Inflammatory macrophage treated with lipopolysaccharide for 4 hours (primary cell): Measurements from ENCODE around the gene C2.
"Not testable (repeated sequence)": the region's sequence is repeated elsewhere in the genome, so short reads cannot be mapped to it uniquely, and the experiment has no call there.

ENCODE experiments used
- DNase-seq: peaks from one replicate; pipeline ENCODE4 v3.0.0-alpha.2; 2020

The C2 gene

GRCh38 chr6:31961616-31962015, 34.1 kb downstream of the C2 start:
- DNase-seq: no peak

- no peak for DNase-seq
Observed at GRCh38 chr6:31963921-31964320, 36.4 kb downstream of the C2 start.

GRCh38 chr6:31965700-31966099, 38.2 kb downstream of the C2 start:
- no peak for DNase-seq

GRCh38 chr6:31966506-31966905, 39.0 kb downstream of the C2 start:
- no peak for DNase-seq

GRCh38 chr6:31966997-31967925, 39.7 kb downstream of the C2 start:
- DNase-seq: no peak

GRCh38 chr6:31967926-31968320, 40.4 kb downstream of the C2 start:
- DNase-seq: no peak

- DNase-seq: no peak
Observed at GRCh38 chr6:31968326-31968725, 40.8 kb downstream of the C2 start.

GRCh38 chr6:31968791-31969711, 41.5 kb downstream of the C2 start:
- DNase-seq: no peak

- DNase-seq: no peak
Observed at GRCh38 chr6:31969712-31970603, 42.4 kb downstream of the C2 start.

GRCh38 chr6:31970604-31971271, 43.2 kb downstream of the C2 start:
- DNase-seq: no peak

- no peak for DNase-seq
Observed at GRCh38 chr6:31971279-31971992, 43.9 kb downstream of the C2 start.

GRCh38 chr6:31971993-31972708, 44.6 kb downstream of the C2 start, which contains the start of gene DXO:
Gene DXO, minus strand, starts transcription at chr6:31972138. Its CDS starts 463 bp downstream, at chr6:31971675.
- DNase-seq: peak; percentile 98

GRCh38 chr6:31972709-31973350, 45.3 kb downstream of the C2 start:
- peak; percentile 61 for DNase-seq

- not testable (repeated sequence) for DNase-seq
Observed at GRCh38 chr6:31976065-31976464, 48.5 kb downstream of the C2 start.

- DNase-seq: no peak
Observed at GRCh38 chr6:31977816-31978431, 50.4 kb downstream of the C2 start.

GRCh38 chr6:31978831-31979230, 51.3 kb downstream of the C2 start:
- no peak for DNase-seq

- DNase-seq: no peak
Observed at GRCh38 chr6:31979238-31979898, 51.9 kb downstream of the C2 start.

- DNase-seq: not testable (repeated sequence)
Observed at GRCh38 chr6:31980195-31980876, 52.8 kb downstream of the C2 start.
